GM21737 (cell line): ENCODE data around the gene PIK3C2G.

Experiments
- ATAC-seq: cut with Tn5 transposase; IDR thresholded peaks from one replicate; pipeline ENCODE4 v1.9.1; 2021; ENCODE audit warnings: mild to moderate bottlenecking, moderate library complexity; ENCODE audit not compliant: unreplicated experiment

The PIK3C2G gene

DNA sequence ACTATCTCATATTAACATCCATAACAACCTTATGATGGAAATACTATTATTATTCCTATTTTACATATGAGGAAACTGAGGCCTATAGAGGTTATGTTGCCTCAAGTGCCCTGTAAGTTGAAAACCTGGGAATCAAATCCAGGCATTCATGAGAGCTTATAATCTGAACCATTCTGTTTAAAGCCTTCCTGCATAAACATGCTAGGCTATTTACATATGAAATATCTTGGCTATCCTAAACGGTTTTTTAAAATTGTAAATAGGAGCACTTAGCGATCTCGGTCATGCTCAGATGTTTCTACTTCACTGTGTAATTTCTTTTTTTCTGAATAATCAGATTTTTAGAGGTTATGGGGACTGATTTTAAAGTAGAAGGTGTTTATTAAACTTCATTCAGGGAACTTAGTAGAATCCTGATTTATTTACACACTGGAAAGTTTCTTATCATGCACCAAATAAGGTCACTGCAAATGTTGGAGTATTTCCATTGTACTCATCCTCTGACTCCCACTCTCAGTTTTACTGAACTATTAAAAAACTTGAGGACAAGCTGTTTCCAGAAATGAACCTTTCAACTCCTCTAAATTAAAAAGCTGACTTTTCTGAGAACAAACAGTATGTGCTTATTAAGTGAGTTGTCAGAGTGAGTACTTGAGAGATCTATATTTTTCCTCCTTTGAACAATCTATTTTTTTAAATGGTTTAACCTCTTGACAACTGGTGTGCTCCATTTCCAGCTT, 141.7 kb downstream of the PIK3C2G start:
- ATAC-seq, result no peak

DNA sequence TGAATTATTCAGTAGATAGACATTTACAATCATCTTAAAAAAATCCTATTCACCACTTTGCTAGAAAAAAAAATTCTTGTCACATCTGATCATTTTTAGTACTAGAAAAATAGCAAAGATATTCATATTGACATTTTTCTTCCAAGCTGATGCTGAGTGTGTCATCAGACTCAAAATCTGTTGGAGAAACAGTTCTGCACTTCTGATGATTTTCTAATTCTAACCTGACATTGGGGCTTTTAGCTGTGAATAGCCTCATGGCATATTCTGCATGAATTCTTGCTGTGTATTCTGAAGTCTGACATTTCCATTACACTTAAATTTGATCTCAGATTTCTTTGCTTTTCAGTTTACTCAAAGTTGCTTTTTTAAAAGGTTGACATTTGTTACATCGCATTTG, 150.1 kb downstream of the PIK3C2G start:
- no peak for ATAC-seq

DNA sequence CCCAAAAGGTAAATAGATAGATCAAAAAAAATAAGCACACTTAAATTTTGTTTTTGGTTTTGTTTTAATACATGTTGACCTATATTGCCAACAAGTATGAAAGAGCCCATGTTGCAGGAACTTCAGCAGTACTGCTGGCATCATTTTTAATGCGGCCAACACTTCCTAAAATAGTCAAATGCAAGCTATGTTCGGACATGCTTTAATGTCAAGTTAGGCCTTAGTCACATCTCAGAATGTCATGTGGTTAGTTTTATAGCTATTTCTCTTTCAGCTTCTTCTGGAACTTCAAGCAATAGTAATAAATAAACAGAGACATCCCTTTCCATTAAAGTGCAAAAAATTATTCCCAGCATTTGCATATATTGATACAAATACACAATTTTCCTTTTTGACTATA, 153.4 kb downstream of the PIK3C2G start:
- no peak for ATAC-seq

DNA sequence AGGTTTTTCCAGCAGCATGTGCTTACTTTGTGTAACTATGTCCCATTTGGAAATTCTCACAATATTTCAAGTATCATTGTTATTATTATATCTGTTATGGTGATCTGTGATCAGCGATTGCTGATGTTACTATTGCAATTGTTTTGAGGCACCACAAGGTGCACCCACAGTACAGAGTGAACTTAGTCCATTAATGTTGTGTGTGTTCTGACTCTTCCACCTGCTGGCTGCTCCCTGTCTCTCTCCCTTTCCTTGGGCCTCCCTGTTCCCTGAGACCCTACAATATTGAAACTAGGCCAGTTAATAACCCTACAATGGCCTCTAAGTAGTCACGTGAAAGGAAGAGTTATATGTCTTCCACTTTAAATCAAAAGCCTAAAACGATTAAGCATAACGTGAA, 153.9 kb downstream of the PIK3C2G start:
- no peak for ATAC-seq

DNA sequence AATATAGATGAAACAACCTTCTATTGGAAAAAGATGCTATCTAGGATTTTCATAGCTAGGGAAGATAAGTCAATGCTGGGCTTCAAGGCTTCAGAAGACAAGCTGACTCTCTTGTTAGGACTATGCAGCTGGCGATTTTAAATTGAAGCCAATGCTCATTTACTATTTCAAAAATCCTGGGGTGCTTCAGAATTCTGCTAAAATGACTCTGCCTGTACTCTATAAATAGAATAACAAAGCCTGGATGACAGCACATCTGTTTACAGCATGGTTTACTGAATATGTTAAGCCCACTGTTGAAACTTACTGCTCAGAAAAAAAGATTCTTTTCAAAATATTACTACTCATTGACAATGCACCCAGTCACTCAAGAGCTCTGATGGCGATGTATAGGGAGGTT, 155.1 kb downstream of the PIK3C2G start:
- no peak for ATAC-seq

DNA sequence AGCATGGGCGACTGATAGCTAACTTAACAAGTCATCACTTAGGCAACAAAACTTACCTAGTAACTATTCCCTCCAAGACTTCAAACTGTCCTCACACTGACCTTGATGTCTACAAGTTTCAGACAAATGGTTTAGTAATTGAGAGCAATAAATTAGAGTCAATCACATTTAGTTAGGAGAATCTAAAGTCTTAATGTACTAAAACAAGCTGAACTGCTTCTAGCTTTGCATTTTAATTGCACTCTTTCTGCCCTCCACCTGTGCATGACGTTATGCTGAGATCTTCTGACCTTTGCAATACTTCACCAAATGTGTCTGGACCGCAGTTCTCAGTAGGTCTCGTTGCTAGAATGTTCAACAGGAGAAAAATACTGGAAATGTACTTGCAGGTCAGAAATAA, 158.0 kb downstream of the PIK3C2G start:
- ATAC-seq, result no peak

DNA sequence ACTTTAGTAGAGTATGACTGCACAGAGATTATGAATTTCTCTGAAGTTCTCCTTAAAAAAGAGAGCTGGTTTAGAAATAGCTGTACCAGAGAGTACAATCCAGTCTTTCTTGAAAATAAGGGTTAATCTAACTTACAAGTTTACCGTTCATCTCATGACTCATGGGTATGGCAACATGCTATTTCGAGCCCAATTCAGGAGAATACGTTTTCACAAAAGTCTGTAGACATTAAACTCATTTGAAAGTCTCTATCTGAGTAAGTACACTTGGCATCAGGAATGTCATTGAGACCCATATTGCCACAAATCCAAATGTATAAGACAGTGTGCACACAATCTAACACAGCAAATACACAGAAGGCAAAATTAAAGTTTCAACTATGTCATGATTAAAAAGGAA, 160.5 kb downstream of the PIK3C2G start:
- ATAC-seq, result no peak

DNA sequence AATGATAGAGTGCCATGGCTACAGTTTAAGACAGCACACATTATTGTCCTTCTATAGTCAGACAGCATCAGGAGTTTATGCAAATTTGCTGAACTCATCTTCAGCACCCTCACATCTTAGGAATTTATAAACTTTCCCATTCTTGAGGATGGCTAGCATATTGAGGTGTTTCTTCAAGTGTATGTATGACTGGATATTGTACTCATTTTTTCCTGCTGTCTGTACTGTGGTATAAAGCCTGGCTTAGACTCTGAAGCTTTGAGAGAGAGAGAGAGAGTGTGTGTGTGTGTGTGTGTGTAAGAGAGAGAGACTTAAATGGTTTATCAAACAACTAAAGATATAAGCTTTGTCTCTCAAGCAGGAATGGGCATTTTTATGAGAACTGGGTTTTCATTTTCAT, 161.6 kb downstream of the PIK3C2G start:
- ATAC-seq, result no peak

DNA sequence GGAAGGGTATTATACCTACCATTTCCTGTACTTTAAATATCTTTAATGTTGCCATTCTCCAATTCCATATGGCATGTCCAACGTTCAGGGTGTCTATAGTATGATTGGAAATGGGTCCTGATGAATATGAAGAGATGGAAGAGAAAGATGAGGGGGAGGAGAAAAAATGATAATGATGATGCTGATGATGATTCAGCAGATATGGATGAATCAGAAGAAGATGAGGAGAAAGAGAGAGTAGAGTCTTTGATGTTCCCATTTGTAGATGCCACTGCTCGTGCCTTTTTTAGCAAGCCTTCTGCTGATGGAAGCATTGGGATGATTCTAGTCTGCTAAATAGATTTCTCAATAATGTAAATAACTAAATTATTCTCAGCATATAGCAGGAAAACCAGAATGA, 163.5 kb downstream of the PIK3C2G start:
- ATAC-seq, result no peak

DNA sequence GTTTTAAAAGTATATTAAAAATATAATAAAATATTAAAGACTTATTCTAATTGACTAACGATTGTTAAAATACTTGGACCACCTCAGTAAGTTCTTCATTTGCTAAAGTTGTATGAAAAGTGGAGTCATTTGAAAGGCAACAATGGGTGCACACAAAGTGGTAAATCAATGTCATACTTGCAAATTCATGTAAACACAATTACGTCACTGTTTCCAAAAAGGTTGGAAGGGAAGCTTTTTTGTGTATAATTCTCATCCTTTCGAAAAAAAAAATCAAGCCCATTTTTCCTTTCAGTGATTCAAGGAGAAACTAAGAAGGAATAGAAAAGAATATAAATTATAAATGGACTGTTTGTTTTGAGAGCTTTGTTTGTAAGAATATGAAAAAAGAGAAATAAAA, 166.2 kb downstream of the PIK3C2G start:
- ATAC-seq, result no peak

DNA sequence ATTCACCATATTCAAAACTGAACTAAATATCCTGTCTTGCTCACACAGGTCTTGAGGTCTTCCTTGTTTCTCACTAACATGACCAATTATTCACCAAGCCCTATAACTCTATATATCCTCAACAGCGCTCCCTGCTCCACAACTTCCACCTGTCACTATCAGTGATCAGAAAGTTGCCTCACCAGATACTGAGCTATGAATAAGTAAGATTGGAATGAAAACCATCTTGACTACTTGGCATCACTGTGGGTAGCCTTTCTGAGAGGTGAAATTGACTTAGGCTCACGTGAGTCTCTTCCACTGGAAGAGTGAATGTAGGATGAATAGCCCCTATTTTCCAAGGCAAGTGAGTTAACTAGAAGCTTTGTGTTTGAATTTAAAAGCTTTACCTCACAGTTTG, 167.1 kb downstream of the PIK3C2G start:
- ATAC-seq, result no peak

DNA sequence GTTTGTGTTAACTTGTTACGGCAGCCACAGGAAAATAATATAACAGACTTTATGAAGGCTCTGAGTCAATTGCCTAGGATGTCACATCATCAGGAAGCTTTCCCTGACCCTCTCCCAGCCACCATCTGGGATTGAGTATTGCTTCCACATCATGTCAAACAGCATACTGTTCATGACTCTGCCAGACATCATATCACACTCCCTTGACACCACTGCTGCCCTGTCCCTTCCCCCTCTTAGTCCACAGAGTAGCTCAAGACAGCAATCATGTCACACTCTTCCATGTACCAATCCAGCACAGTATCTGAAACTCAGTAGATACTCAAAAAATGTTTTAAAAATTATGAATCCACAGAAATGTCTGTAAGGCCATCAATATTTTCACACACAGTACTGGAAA, 168.0 kb downstream of the PIK3C2G start:
- ATAC-seq, result no peak

DNA sequence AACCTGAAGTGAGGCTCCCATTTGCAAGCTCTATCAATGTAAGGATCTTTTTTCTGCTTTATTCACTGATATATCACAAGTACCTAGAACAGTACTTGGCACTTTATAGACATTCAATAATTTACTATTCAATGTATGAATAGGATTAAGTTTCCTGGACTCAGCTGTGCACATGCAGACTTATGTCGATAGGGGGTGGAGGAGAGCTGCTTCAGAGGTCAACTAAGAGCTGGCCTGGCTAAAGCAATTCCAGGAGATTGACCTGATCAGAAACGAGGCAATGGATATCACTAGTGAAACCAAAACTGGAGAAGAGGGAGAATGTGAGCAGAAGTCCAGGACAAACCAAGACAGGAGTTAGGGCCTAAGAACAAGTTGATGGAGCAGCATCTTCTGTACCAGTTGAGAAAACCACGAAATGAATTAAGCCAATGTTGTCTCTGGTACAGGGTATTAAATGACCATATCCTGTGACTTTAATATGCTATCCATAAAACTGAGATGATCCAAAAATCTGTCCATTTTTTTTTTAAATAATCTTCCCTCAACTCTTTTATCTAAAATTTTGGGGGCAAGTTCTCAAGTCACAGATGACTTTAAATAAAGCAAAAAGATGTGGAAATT, 169.2 kb downstream of the PIK3C2G start:
- no peak for ATAC-seq

DNA sequence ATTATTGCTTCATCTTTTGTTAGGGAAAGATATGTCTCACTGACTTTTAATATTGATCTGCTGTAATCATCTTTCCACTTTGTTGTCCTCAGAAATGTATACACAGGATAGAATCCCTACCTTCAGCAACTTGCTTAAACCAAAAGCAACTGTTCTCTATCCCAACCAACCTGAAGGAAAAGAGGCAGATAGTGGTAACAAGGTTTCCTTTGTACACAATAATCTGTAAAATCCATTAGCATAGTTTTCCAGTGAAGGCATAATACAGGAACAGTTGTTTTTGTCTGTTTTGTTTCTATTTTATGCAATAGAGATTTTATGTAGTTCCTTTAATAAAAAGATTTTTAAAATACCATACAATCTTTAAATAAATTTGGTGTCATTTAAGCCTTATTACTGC, 170.5 kb downstream of the PIK3C2G start:
- ATAC-seq, result no peak

DNA sequence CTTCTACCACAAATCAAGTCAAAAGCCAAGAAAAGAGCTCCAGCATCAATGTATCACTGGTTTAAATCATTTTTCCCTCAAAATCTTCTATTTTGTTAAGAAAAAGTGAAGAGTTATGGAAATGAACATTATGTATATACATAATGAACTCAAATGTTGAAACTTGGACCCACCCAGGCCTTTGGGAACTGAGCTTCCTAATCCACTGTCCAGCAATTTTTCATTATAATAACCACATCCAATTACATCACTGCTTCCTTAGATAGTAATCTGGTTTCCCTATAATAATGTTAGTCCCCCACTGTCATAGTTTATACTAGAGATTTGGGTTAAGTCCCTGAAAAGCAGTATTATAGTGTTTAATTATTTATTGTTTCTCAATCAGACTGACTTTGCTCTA, 170.9 kb downstream of the PIK3C2G start:
- no peak for ATAC-seq

DNA sequence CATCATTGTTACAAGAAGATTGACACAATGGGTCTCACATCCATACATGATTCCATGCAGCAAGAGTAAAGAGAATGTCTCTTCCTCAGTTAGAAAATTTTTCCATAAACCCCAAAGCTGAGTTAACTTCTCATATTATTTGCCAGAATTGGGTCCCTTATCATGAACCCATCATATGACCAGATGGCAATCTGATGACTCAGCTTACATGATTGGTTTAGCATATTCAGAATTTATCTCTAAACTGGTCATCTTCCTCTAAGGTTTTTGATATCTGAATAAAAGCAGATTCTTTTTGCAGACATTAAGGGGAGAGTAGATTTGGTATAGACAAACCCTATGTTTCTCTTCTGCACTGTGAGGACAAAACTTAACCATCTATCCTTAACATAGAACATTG, 174.9 kb downstream of the PIK3C2G start:
- ATAC-seq, result no peak

DNA sequence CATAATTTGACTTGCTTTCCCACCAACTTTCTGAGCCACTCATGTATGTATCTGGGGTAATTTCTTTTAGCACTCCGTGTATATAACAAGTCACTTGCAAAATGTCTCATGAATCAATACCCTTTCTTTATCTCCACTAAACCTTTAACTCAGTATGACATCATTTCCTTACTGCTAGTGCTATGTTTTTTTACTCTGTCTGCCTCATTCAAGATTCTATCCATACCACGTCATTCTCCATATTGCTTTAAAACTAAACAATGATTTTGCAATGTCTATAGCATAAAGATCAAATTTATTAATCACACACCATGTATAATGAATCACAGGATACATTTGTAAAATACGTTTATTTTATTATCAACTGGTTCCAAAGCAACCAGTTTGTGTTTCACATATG, 178.2 kb downstream of the PIK3C2G start:
- no peak for ATAC-seq

DNA sequence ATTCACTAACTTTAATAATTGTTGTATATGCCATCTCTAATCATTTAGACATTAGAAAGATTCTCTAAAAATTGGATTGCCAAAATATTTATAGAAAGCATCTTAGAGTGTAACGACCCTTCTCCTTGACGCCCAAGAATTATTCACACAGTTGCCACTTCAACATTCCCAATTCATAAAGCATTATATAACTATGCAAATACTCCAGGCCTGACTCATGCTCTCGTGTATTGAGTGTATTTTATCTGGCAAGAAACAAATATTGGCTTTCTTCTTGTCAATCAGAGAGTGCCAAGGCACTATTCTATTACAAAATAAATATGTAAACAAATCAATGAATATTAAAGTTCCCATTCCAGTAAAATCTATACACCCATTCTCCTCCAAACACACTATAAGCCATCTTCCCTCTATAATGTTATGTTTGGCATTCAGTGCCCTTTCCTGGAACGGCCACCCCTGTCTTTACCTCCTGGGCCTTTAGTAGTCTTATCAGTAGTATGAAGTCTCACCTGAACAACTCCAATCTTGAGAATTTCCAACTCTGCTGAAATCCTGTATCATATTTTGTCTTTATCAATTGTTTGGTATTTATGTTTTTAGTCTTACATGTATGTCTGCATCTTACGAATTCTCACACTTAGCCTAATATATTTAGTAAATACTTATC, 182.6 kb downstream of the PIK3C2G start:
- no peak for ATAC-seq

DNA sequence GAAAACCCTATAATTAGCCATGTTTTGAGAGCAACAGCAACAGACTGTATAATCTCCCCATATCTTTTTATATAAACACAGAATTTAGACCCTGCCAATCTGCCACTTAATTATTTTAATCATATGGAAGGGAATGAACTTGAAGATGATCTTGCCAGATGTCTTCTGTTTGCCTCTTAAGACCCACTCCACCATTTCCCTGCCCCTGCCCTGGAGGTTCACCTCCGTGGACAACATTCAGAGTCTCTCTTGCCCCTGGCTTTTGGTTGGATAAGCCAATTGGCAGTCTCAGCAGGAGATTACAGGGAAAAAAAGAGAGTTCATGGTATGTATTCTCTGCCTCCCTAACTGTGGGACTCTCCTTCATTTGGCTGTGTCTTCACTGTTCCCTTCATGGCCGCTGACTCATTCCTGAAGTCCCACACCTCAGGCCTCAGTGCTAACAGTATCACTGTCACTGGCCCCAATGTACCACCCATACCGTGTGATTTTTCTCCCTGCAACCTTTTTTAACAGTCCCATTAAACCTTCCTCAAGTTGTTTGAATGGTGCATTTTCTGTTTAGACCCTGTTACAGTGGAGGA, 184.8 kb downstream of the PIK3C2G start:
- ATAC-seq, result no peak

DNA sequence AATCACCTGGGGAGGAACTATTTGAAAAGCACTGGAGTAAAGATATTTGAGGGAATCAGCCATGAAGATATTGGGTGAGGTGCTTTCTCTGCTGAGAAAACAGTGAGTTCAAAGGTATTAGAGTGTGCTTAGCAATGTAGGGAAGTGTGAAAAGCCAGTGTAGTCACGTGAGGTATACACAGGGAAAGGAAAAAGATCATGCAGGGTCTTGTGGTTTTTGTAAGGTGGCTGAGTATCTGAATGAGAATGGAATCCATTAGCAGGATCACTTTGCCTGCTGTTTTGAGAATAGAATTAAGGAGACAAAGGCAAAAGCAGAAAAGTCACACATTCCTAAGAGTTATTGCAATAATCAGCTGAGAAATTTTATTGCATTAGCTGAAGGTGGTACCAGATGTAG, 193.0 kb downstream of the PIK3C2G start:
- no peak for ATAC-seq

DNA sequence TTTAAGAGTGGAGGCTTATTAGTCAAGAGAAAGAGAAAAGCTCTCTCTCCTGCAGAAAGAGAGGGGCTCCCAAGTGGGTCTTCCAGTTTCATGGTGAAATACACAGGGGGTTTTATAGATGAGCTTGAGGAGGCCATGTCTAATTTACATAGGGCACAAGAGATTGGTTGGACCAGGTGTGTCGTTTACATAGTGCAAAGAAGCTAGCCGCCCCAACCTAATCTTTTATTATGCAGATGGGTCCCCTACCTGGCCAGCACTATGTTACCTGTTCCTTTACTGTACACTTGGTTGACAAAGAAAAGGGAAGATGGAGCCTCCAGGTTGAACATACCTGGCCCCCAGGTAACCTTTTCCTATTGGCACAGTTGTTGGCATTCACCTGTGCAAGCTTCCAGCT, 195.0 kb downstream of the PIK3C2G start:
- ATAC-seq, result no peak

DNA sequence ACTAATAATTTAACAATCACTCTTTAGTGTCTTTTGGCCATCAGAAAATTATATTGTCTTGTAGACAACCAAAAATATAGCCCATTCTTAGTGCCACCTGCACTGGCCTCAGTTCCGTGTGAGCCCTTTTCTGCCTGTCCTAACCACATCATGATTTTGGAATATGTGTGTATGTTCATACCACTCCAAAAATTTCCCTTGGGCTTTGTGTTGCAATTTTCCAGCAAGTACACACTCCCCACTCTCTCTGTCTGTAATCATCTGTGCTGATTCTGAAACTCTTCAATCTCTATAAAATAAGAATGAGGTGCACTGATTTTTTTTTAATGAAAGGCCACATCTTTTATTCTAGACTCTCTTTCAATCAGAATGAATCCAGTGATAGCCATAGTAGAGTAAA, 196.0 kb downstream of the PIK3C2G start:
- no peak for ATAC-seq
